ENCODE results near the gene ABHD2.

Gene ABHD2

DNA sequence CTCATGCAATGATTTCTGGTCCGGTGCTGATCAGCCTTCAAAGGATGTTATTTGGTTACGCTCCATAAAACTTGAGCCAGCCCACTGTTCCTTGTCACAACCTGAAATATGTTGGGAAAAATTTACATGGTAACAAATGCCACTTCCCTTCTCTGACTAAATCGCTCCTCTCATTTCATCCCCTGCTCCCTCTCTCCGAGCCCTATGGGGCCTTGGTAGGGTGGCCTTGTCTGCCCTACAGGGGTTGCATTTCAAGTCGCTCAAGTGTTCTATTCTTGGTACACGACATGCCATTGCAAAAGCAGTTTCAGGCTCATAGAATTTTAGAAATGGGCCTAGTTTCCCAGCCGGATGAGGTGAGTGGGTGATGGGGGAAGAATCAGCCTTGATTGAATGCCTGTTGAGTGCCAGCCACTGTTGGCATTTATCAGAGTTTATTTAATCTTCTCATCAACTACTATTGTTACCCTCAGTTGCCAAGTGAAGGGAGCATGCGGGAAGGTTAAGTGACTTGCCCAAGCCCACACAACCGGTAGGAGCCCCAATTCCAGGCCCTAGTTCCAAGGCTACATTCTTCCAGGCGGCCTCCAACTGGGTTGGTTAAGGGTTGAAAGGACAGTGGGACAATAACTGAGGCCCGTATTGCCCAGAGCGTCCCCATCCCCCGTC, 961 bp upstream of the ABHD2 start:
- TF ChIP-seq, protein P1, sequence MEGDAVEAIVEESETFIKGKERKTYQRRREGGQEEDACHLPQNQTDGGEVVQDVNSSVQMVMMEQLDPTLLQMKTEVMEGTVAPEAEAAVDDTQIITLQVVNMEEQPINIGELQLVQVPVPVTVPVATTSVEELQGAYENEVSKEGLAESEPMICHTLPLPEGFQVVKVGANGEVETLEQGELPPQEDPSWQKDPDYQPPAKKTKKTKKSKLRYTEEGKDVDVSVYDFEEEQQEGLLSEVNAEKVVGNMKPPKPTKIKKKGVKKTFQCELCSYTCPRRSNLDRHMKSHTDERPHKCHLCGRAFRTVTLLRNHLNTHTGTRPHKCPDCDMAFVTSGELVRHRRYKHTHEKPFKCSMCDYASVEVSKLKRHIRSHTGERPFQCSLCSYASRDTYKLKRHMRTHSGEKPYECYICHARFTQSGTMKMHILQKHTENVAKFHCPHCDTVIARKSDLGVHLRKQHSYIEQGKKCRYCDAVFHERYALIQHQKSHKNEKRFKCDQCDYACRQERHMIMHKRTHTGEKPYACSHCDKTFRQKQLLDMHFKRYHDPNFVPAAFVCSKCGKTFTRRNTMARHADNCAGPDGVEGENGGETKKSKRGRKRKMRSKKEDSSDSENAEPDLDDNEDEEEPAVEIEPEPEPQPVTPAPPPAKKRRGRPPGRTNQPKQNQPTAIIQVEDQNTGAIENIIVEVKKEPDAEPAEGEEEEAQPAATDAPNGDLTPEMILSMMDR (IDR thresholded peaks at IDR 0.05), result no peak
- Histone ChIP-seq H3K36me3 (no peaks in the 10 kb centered on the region), H3K9me3 (no peaks in the 10 kb centered on the region), H3K4me3 (peak overlapping the region; percentile 31 to 75), H3K27me3 (no peaks in the 10 kb centered on the region), H3K27ac (peak overlapping the region; percentile 90 to 98), H3K4me1 (peaks cover 4 to 47% (median 30%) of the 10 kb centered on the region in 4 donors)
- DNase-seq, result no peak
- intact Hi-C loops (cut with DNase I; ENCODE audit: low total_unique reads), result no loop called here

DNA sequence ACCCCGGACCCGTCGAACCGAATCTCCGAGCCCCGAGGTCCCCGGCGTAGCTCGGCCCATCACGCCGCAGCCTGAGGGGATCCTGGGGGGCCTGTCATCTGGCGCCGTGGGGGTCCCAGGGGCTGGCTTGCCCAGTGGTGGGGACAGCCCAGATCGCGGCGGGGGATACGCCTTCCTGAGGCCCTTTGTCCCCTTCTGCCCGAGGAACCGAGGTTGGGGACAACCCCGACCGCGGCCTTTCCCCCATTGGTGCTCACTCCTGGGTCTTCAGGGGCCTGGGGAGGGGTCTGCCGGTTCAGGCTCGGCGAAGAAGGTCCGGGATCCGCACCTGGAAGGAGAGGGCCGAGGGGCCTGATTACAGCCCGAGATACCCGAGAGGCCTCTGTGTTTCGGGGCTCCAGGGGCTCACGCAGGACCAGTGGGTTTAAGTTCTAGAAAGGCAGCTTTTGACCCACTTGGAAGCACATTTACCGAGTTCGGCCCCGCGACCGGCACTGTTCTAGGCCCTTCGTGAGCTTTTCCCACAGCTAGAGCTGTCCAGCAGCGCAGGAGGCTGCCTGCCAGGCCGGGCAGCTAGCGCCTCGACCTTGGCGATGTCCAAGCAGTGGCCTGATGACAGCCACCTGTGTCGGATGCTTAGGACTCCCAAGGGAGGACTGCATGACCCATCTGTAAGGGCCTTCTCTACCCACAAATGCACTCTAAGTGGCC, 504 bp downstream of the ABHD2 start:
- H3K9me3 ChIP-seq, result no peaks in the 10 kb centered on the region
- peak overlapping the region; percentile 75 to 96 for H3K4me3 ChIP-seq
- H3K27me3 ChIP-seq, result no peaks in the 10 kb centered on the region
- peak overlapping the region; percentile 90 to 98 for H3K27ac ChIP-seq
- TF ChIP-seq, protein P1 (IDR thresholded peaks at IDR 0.05), result no peak
- intact Hi-C loops (cut with DNase I; ENCODE audit: low total_unique reads), result no loop called here
- no peaks in the 10 kb centered on the region for H3K36me3 ChIP-seq
- peak; percentile 38 to 79 for DNase-seq
- H3K4me1 ChIP-seq, result peaks cover 4 to 61% (median 42%) of the 10 kb centered on the region in 4 donors

DNA sequence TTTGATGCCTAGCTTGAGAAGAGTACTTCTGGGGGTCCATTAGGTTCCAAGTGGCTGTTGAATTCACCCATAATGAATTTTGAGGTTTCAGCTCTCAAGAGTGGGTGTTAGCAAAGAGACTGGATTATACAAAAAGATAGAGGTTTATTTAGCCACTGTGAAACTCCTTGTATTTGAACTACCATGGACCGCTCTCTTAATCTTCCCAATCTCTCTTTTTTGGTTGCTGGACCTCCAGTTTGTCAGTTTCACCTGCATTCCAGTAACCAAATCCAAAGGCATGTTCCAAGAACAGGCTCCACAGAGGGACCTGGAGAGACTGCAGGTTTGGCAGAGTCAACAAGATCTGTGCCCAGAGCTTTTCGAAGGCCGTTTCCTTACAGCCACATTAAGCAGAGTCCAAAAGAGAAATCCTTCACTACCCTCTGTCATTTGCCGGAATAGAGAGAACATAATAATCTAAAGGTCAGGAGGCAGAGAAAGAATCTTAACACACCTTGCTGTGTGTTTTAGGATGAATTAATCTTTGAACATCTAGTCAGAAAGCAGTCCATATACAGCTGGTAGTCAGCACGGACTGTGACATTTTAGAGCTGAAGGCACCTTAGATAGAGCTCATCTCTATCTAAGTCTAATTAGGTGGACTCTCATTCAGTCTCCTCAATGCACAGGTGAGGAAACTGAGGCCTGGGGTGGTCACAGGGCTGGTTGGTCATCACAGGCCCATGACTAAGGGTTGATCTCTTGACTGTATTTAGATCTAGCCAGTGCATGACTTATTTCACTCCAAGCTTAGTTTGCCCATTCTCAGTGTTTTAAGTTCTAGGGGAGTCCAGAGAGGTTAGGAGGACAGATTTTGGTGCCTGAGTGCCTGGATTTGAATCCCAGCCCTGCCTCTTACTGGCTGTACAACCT, 1.3 kb downstream of the ABHD2 start:
- H3K4me3 ChIP-seq, result peak overlapping the region; percentile 75 to 96
- intact Hi-C loops (cut with DNase I; ENCODE audit: low total_unique reads), result no loop called here
- H3K27me3 ChIP-seq, result no peaks in the 10 kb centered on the region
- H3K9me3 ChIP-seq, result no peaks in the 10 kb centered on the region
- H3K4me1 ChIP-seq, result peaks cover 4 to 69% (median 48%) of the 10 kb centered on the region in 4 donors
- TF ChIP-seq, protein P1 (IDR thresholded peaks at IDR 0.05), result no peak
- peak overlapping the region; percentile 90 to 98 for H3K27ac ChIP-seq
- DNase-seq, result no peak
- H3K36me3 ChIP-seq, result no peaks in the 10 kb centered on the region

DNA sequence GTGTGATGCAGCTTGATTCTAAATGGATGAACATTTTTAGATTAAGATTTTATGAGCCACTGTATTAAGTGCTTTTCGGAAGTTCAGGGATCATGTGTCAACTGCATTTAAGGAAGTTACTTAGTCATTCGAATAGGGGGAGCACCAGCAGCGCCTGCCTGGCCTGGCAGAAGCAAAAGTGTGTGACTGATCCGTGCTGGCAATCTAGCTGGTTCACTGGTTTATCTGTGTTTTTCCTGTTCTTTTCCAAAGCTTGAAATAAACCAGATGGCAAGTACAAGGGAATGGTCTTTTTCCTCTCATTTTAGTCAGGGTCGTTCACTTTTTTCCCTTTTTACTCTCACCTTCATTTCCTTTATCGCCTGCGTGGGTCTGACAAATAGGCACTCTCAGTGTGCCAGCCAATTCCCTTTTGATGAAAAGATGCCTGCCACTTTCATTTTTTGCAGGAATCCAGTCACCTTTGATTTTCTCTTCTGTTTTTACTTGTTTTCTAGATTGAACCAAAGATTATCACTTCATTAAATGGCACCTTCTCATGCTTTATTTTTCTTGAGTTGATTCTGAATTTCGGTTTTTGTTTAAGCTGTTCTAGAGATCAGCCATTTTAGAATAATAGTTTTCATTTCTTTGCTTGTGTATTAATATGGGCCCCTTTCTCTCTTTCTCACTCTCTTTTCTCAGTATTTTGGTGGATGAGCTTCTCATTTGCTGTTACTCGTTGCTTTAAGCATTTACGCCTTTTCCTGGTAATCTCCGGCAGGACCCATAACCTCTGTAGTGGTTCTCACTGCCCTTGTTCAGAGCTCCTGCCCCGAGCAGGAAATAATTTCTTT, 2.8 kb downstream of the ABHD2 start:
- Histone ChIP-seq H3K27ac (peak overlapping the region; percentile 90 to 98), H3K4me3 (peak overlapping the region; percentile 75 to 96), H3K9me3 (no peaks in the 10 kb centered on the region), H3K36me3 (no peaks in the 10 kb centered on the region), H3K27me3 (no peaks in the 10 kb centered on the region), H3K4me1 (peaks cover 4 to 84% (median 52%) of the 10 kb centered on the region in 4 donors)
- DNase-seq, result peak; percentile 88 to 92
- intact Hi-C loops (cut with DNase I; ENCODE audit: low total_unique reads), result no loop called here
- TF ChIP-seq, protein P1 (IDR thresholded peaks at IDR 0.05), result no peak

Data from tibial artery (tissue), 4 donors.